Endothelial cell of umbilical vein (primary cell): ENCODE results near the gene PLEKHA6.

Source experiments
- EZH2 ChIP-seq: IDR thresholded peaks from 2 replicates; pipeline ENCODE4 v1.6.1; 2012; ENCODE audit warnings: borderline replicate concordance, low read depth, mild to moderate bottlenecking, moderate library complexity, low read length, inconsistent platforms; ENCODE audit not compliant: severe bottlenecking
- POLR2A ChIP-seq: IDR thresholded peaks from 2 replicates; pipeline ENCODE4 v1.6.1; 2012; ENCODE audit warnings: low read depth, mild to moderate bottlenecking, control low read depth, low read length

GRCh38 chr1:204337583-204337982 lies 22.1 kb downstream of the PLEKHA6 start:
- TF ChIP-seq POLR2A: no peak
- TF ChIP-seq EZH2: no peak
